Endothelial cell of umbilical vein (primary cell): ENCODE measurements around the gene DPP6. TPM values are rescaled to one million over a fixed set of nuclear protein-coding genes. Genes with fewer than 3 reads are reported as not detected.

Source experiments
- BruUV-seq: library from RNA; stranded (reverse); fragments of 400-500 nt; replicated peaks from 2 replicates; lab custom pipeline; 2021; lab: Mats Ljungman, UMichigan
- CTCF ChIA-PET: fragments of 300-600, 350-600 bp; sonication (Branson Sonifier 250); formaldehyde crosslinking; loops from one replicate; lab custom pipeline; 2021; ENCODE audit warnings: antibody characterized with exemption, inconsistent platforms; lab: Charles Lee
- POLR2A ChIA-PET: fragments of 300-600, 350-600 bp; sonication (Branson Sonifier 250); formaldehyde crosslinking; loops from one replicate; lab custom pipeline; 2021; ENCODE audit warnings: antibody characterized with exemption, inconsistent platforms; lab: Charles Lee
- DNase-seq: peaks from one replicate; pipeline ENCODE4 v3.0.0-alpha.2; 2011; ENCODE audit warnings: low read depth, low spot score
- FAIRE-seq: peaks from 2 replicates; lab custom pipeline; 2011; peaks lifted over from hg19 to GRCh38; lab: Jason Lieb, UNC
- H2AFZ ChIP-seq: 2 replicates; pipeline ENCODE4 v1.6.0; 2012; ENCODE audit warnings: low read depth, low read length, control low read depth, inconsistent platforms
- H3K27ac ChIP-seq: 2 replicates; pipeline ENCODE4 v1.5.1; 2011; ENCODE audit warnings: low read depth, mild to moderate bottlenecking, control low read depth, low read length, moderate library complexity; ENCODE audit not compliant: insufficient read depth
- H3K27me3 ChIP-seq, 2 experiments: 2 replicates each; pipeline versions ENCODE4 v1.6.0 to v1.6.1; 2011; ENCODE audit warnings: low read length in 2 of 2, mixed read lengths in 1 of 2; ENCODE audit not compliant: control insufficient read depth in 2 of 2, insufficient read depth in 2 of 2
- H3K36me3 ChIP-seq, 2 experiments: 2 replicates in 1 of 2; 3 replicates in 1 of 2; pipeline ENCODE4 v1.5.1; 2011; ENCODE audit warnings: low read length in 2 of 2, mild to moderate bottlenecking in 1 of 2, moderate library complexity in 1 of 2; ENCODE audit not compliant: control insufficient read depth in 2 of 2, insufficient read depth in 2 of 2; ENCODE audit errors: extremely low read depth in 1 of 2
- H3K4me1 ChIP-seq: 3 replicates; pipeline ENCODE4 v1.5.1; 2011; ENCODE audit warnings: mild to moderate bottlenecking, low read length; ENCODE audit not compliant: control insufficient read depth, insufficient read depth; ENCODE audit errors: extremely low read depth
- H3K4me2 ChIP-seq: 2 replicates; pipeline ENCODE4 v1.6.1; 2011; ENCODE audit warnings: low read length, control low read depth, mixed read lengths; ENCODE audit not compliant: insufficient read depth
- H3K4me3 ChIP-seq, 3 experiments: fragments of 200-600 bp in 1 of 3; sonication (generic), shearing (Covaris generic) in 1 of 3; replicated peaks in 1 of 3; 2 replicates each; pipeline ENCODE4 v1.5.1; 2011 to 2016; ENCODE audit warnings: control low read depth in 3 of 3, low read length in 3 of 3, mild to moderate bottlenecking in 2 of 3, inconsistent platforms in 1 of 3, low read depth in 1 of 3, moderate library complexity in 1 of 3; ENCODE audit not compliant: insufficient read depth in 1 of 3
- H3K79me2 ChIP-seq: 2 replicates; pipeline ENCODE4 v1.6.0; 2012; ENCODE audit warnings: low read length, inconsistent platforms; ENCODE audit not compliant: control insufficient read depth, insufficient read depth
- H3K9ac ChIP-seq: replicated peaks from 2 replicates; pipeline ENCODE3; 2011; ENCODE audit warnings: low read length, control low read depth; ENCODE audit not compliant: insufficient read depth; ENCODE audit errors: extremely low read depth
- H3K9me1 ChIP-seq: replicated peaks from 3 replicates; pipeline ENCODE4 v1.6.0; 2011; ENCODE audit warnings: mild to moderate bottlenecking, low read length; ENCODE audit not compliant: control insufficient read depth, insufficient read depth; ENCODE audit errors: extremely low read depth
- H3K9me3 ChIP-seq: replicated peaks from 2 replicates; pipeline ENCODE4 v1.5.1; 2012; ENCODE audit warnings: low read length, inconsistent platforms; ENCODE audit not compliant: control insufficient read depth, insufficient read depth
- H4K20me1 ChIP-seq: replicated peaks from 2 replicates; pipeline ENCODE3; 2011; ENCODE audit warnings: mild to moderate bottlenecking, low read length; ENCODE audit not compliant: control insufficient read depth, insufficient read depth; ENCODE audit errors: extremely low read depth
- EZH2 ChIP-seq: IDR thresholded peaks from 2 replicates; pipeline ENCODE4 v1.6.1; 2012; ENCODE audit warnings: borderline replicate concordance, low read depth, mild to moderate bottlenecking, moderate library complexity, low read length, inconsistent platforms; ENCODE audit not compliant: severe bottlenecking
- FOS ChIP-seq: IDR thresholded peaks from 2 replicates; pipeline ENCODE4 v1.6.1; 2011; ENCODE audit warnings: mild to moderate bottlenecking, low read length, moderate library complexity, borderline replicate concordance; ENCODE audit not compliant: insufficient read depth
- GATA2 ChIP-seq: IDR thresholded peaks from 2 replicates; pipeline ENCODE4 v1.7.0; 2011; ENCODE audit warnings: low read depth, mild to moderate bottlenecking, moderate library complexity, mixed read lengths, low read length; ENCODE audit not compliant: insufficient read length, insufficient read depth
- JUN ChIP-seq: IDR thresholded peaks from 2 replicates; pipeline ENCODE4 v1.6.1; 2011; ENCODE audit warnings: borderline replicate concordance, low read depth; ENCODE audit not compliant: insufficient read length, insufficient read depth
- MYC ChIP-seq: IDR thresholded peaks from one replicate; pipeline ENCODE4 v1.6.1; 2011; ENCODE audit warnings: mild to moderate bottlenecking, low read depth, low read length
- POLR2A ChIP-seq: IDR thresholded peaks from 2 replicates; pipeline ENCODE4 v1.6.1; 2012; ENCODE audit warnings: low read depth, mild to moderate bottlenecking, control low read depth, low read length
- POLR2AphosphoS5 ChIP-seq: IDR thresholded peaks from 2 replicates; pipeline ENCODE4 v1.6.1; 2012; ENCODE audit warnings: low read depth, mild to moderate bottlenecking, control low read depth, low read length, moderate library complexity; ENCODE audit not compliant: insufficient read depth
- dilution Hi-C: fragments of 300-500 bp; cut with MboI; formaldehyde crosslinking; loops from one replicate; pipeline ENCODE4 v1.15.0; 2019; ENCODE audit warnings: low sequenced_read_pairs; ENCODE audit not compliant: extremely low pct_ligation_motif_present
- intact Hi-C: fragments of 100-400 bp; cut with micrococcal nuclease; formaldehyde crosslinking; loops from one replicate; pipeline ENCODE4 v1.10.0; 2022
- polyA plus RNA-seq, 4 experiments: library from polyadenylated mRNA; depleted of rRNA in 3 of 4; stranded (reverse) in 3 of 4; unstranded in 1 of 4; fragments of >200 nt; gene quantifications; 2 replicates each; pipeline versions ENCODE4 v1.2.1 to v1.2.3, GENCODE V29; 2011 to 2012; ENCODE audit warnings: missing spikeins in 1 of 4
- total RNA-seq: library from RNA; stranded (reverse); gene quantifications from 2 replicates; pipeline ENCODE4 v1.2.3, GENCODE V29; 2021
- TF ChIP-seq, protein P1 (sequence below), 2 donors: IDR thresholded peaks; 1 replicate in 1 of 2; 2 replicates in 1 of 2; pipeline ENCODE4 v1.5.1; 2011; ENCODE audit warnings: low read length in 2 of 2, mild to moderate bottlenecking in 2 of 2, moderate library complexity in 2 of 2, control low read depth in 1 of 2, inconsistent platforms in 1 of 2, low read depth in 1 of 2; ENCODE audit not compliant: insufficient read depth in 1 of 2; ENCODE audit errors: extremely low read depth in 1 of 2
- TF ChIP-seq, protein P2 (sequence below): IDR thresholded peaks from 2 replicates; pipeline ENCODE4 v1.6.1; 2011; ENCODE audit not compliant: insufficient read depth, insufficient read length

The DPP6 gene
- total and polyA plus RNA-seq, 2 donors (not counting 3 experiments of a cell fraction or from before 2014, with no cell fraction given), result not detected

DNA sequence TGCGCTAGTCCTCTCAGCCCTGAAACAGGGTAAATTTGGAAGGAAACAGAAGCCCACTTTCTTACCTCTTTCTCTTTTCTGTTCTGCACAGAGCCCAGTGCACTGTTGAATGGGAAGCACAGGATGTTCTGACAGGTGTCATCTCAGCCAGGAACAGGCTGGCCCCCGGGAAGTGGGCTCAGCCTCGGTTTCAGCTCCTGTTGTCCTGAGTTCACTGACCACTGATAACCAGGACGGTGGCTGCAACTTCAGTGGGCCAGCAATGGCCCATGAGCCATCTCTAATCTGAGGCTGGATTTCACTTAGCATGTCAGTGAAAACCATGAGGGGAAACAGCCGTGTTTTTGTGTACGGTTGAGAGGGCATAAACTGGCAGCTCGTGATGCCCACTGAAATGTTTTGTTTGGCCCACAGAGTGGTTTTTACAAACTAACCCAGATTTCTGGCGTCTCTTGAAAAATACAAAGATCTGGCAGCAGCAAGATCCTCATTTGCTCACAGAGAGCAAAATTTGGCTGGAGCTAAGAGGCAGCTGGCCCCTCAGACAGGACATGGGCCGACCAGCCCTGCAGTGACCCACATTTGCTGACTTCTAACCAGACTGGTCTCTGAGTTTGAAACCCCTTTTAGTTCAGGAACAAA is 494.9 kb downstream of the DPP6 start:
- BruUV-seq, result no TSS peak
- dilution Hi-C loops, result no loop called here
- Histone ChIP-seq H3K9me1 (no peaks in the 10 kb centered on the region), H4K20me1 (no peaks in the 10 kb centered on the region), H3K79me2 (no peaks in the 10 kb centered on the region), H3K27me3 (no peaks in the 10 kb centered on the region), H3K36me3 (no peaks in the 10 kb centered on the region), H3K4me3 (no peak overlapping the region), H3K4me2 (no peak overlapping the region), H3K9me3 (peaks cover 4% of the 10 kb centered on the region), H2AFZ (no peak overlapping the region), H3K4me1 (no peaks in the 10 kb centered on the region), H3K27ac (no peak overlapping the region), H3K9ac (no peak overlapping the region)
- ChIA-PET POLR2A (no interaction called here), CTCF (no interaction called here)
- FAIRE-seq, result no peak
- intact Hi-C loops, result no loop called here
- DNase-seq, result no peak
- TF ChIP-seq JUN, result no peak
- TF ChIP-seq, protein P1, sequence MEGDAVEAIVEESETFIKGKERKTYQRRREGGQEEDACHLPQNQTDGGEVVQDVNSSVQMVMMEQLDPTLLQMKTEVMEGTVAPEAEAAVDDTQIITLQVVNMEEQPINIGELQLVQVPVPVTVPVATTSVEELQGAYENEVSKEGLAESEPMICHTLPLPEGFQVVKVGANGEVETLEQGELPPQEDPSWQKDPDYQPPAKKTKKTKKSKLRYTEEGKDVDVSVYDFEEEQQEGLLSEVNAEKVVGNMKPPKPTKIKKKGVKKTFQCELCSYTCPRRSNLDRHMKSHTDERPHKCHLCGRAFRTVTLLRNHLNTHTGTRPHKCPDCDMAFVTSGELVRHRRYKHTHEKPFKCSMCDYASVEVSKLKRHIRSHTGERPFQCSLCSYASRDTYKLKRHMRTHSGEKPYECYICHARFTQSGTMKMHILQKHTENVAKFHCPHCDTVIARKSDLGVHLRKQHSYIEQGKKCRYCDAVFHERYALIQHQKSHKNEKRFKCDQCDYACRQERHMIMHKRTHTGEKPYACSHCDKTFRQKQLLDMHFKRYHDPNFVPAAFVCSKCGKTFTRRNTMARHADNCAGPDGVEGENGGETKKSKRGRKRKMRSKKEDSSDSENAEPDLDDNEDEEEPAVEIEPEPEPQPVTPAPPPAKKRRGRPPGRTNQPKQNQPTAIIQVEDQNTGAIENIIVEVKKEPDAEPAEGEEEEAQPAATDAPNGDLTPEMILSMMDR (IDR thresholded peaks at IDR 0.05; ENCODE audit: extremely low read depth in 1 of 2, insufficient read depth in 1 of 2, low read depth in 1 of 2, low read length in 2 of 2), result no peak

DNA sequence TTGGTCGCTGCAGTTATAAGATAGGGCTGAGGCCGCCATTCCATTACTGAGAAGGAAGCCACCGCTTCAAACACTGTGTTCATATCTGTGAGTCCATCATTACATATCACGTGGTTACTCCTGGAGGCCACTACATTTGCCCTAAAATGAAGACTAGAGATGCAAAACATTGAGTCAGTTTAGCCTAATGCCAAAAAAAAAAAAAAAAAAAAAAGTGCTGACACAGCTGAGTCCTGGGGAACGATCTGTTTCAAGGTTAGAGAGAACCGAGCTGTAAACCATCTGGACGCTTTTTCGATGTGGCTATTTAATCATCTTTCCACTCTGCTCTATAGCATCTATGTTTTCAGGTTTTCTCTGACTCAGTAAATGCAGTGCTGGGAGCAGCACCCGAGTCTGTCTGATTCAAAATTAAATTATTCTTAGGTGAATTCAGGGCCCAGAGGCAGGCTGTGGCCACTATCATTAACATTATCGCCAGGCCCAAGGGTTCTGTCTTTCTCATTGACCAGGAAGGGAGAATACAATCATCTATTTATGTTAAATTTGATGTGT is 501.6 kb downstream of the DPP6 start:
- DNase-seq (no peak), FAIRE-seq (no peak)
- dilution Hi-C loops, result no loop called here
- intact Hi-C loops, result no loop called here
- CTCF ChIA-PET, result no interaction called here
- H3K4me1 ChIP-seq, result no peaks in the 10 kb centered on the region
- TF ChIP-seq, protein P1 (IDR thresholded peaks at IDR 0.05; ENCODE audit: extremely low read depth in 1 of 2, insufficient read depth in 1 of 2, low read depth in 1 of 2, low read length in 2 of 2), result no peak
- no peak for TF ChIP-seq GATA2
- no peak for TF ChIP-seq EZH2
- TF ChIP-seq FOS, result no peak
- TF ChIP-seq, protein P2, sequence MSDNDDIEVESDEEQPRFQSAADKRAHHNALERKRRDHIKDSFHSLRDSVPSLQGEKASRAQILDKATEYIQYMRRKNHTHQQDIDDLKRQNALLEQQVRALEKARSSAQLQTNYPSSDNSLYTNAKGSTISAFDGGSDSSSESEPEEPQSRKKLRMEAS, result no peak
- TF ChIP-seq MYC, result no peak
- TF ChIP-seq POLR2A, result no peak
- no peak for TF ChIP-seq POLR2AphosphoS5
- TF ChIP-seq JUN, result no peak
- POLR2A ChIA-PET, result no interaction called here
- no peaks in the 10 kb centered on the region for H4K20me1 ChIP-seq
- no peak overlapping the region for H3K4me3 ChIP-seq
- peaks cover 2% of the 10 kb centered on the region for H3K9me3 ChIP-seq
- no peak overlapping the region for H2AFZ ChIP-seq
- H3K9me1 ChIP-seq, result no peaks in the 10 kb centered on the region
- H3K4me2 ChIP-seq, result no peak overlapping the region
- BruUV-seq, result no TSS peak
- no peaks in the 10 kb centered on the region for H3K79me2 ChIP-seq
- no peak overlapping the region for H3K27ac ChIP-seq
- H3K36me3 ChIP-seq, result no peaks in the 10 kb centered on the region
- H3K27me3 ChIP-seq, result no peaks in the 10 kb centered on the region
- H3K9ac ChIP-seq, result no peak overlapping the region
